ENCODE data around the gene FARP1.

FARP1 gene

DNA sequence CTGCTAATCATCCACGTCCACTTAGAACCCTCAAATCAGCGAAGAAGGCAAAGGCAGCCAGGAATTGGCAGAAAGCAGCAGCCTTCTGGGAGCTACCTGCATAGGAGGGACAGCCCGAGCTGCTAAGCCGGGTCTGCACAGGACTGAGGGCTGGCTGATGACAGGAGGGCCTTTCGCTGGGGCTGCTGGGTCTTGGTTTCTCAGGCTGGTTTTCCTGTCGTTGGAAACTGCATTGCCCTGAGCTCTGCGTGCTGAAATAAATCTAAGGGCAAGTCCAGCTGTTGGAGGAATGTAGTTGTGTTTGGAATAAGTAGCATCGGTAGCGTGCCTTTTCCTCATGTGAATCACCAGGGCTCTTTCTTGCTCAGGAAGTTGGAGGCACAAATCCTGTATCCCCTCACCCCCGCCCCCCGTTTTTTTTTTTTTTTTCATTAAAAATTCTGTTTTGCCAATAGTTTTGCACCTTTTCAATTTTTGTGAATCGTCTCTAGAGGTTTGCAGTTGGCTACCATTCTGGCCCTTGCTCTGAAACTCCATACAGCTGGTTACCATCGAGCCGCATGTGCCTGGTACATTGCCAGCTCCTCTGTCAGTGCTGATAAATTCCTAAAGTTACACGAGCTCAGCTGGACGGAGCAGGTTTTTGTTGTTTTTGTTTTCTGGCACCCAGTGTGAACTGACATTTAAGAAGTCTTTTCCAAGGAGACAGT is 228.1 kb downstream of the FARP1 start:
- in situ Hi-C loops (cut with HindIII; ENCODE audit: low sequenced_read_pairs), result no loop called here

GRCh38 chr13:98371516-98372023 is 228.7 kb downstream of the FARP1 start:
- in situ Hi-C loops (cut with HindIII; ENCODE audit: low sequenced_read_pairs), result no loop called here

GRCh38 chr13:98372876-98373275 is 230.0 kb downstream of the FARP1 start:
- in situ Hi-C loops (cut with HindIII; ENCODE audit: low sequenced_read_pairs), result no loop called here

DNA sequence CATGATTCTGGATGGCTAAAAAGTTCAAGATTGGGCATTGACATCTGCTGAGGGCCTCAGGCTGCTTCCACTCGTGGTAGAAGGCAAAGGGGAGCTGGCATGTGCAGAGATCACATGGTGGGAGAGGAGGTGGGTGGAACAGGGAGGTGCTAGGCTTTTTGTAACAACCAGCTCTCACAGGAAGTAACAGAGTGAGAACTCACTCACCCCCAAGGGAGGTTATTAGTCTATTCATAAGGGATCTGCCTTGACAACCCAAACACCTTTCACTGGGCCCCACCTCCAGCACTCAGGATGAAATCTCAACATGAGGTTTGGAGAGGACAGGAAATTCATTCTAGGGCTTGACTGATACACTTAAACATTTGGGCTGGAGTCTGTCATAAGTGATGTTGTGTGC is 231.9 kb downstream of the FARP1 start:
- in situ Hi-C loops (cut with HindIII; ENCODE audit: low sequenced_read_pairs), result no loop called here

DNA sequence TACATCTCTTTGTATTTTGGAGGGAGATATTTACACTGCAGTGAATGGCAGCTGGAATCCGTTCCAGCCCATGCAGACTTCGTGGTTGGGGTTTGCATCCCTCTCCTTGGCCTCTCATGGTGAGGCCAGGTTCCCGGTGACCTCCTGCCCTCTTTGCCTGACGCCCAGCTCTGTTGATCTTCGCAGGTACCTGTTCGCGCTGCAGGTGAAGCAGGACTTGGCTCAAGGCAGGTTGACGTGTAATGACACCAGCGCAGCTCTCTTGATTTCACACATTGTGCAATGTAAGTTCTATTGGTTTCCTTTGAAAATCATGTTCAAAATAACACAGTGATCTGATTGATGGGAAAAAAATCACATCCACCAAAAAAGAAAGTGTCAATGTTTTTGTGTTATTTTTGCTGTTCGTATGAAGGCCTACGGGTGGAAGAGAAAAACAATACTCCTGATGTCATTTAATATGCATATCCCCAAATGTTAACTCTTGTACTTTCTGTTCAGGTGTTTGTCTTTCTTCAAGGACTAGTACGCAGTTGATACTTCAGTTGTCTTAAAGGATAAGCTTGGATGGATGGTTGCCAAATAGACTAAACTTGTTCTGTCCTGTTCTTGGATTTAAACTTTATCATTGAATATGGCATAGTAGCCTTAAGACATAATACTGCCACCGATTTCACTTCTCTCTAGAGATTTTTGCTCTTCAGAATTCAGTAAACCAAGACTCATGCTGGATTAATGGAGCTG is 234.9 kb downstream of the FARP1 start:
- in situ Hi-C loops (cut with HindIII; ENCODE audit: low sequenced_read_pairs), result no loop called here

DNA sequence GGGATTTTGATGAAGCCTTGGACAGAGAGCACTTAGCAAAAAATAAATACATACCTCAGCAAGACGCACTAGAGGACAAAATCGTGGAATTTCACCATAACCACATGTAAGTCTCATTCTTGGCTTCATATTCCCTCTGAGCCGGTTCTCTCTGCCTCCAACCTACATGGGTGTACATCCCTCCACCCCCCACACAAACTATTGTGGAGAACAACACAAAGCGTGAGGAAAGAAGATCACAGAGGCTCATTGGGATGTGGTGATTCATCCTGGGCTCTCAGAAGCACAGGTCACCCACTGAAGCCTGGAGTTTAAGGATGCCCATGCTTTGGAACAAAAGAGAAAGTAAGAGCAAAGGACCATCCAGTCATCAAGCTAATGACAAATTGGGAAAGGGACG is 241.8 kb downstream of the FARP1 start:
- in situ Hi-C loops (cut with HindIII; ENCODE audit: low sequenced_read_pairs), result no loop called here

- in situ Hi-C loops (cut with HindIII; ENCODE audit: low sequenced_read_pairs), result no loop called here
These were observed 242.7 kb downstream of the FARP1 start for GRCh38 chr13:98385606-98386005.

DNA sequence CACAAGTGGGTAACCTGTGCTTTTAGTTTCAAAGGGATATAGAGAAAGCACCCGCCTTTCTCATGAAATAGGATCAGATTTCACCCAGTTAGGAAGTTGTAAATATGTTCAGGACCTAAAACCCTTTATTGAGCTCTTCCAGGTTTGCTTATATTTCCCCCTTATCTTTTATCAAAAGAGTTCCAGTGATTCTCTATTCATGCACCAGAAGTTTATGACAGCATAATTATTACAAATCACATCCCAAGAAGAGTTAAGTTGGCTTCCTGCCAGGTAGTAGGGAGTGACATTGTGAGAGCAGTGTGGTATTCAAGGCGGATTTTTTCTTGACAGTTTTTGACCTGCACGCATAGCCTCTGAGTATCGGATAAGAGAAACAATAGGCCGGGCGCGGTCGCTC is 243.7 kb downstream of the FARP1 start:
- in situ Hi-C loops (cut with HindIII; ENCODE audit: low sequenced_read_pairs), result no loop called here

- in situ Hi-C loops (cut with HindIII; ENCODE audit: low sequenced_read_pairs), result no loop called here
These were observed 246.4 kb downstream of the FARP1 start for GRCh38 chr13:98389319-98389718.

GRCh38 chr13:98390086-98390715 is 247.3 kb downstream of the FARP1 start:
- in situ Hi-C loops (cut with HindIII; ENCODE audit: low sequenced_read_pairs), result no loop called here

- in situ Hi-C loops (cut with HindIII; ENCODE audit: low sequenced_read_pairs), result no loop called here
These were observed 251.0 kb downstream of the FARP1 start for GRCh38 chr13:98393873-98394272.

- in situ Hi-C loops (cut with HindIII; ENCODE audit: low sequenced_read_pairs), result no loop called here
These were observed 252.1 kb downstream of the FARP1 start for GRCh38 chr13:98394820-98395510.

- in situ Hi-C loops (cut with HindIII; ENCODE audit: low sequenced_read_pairs), result no loop called here
These were observed 253.3 kb downstream of the FARP1 start for GRCh38 chr13:98396071-98396710.

DNA sequence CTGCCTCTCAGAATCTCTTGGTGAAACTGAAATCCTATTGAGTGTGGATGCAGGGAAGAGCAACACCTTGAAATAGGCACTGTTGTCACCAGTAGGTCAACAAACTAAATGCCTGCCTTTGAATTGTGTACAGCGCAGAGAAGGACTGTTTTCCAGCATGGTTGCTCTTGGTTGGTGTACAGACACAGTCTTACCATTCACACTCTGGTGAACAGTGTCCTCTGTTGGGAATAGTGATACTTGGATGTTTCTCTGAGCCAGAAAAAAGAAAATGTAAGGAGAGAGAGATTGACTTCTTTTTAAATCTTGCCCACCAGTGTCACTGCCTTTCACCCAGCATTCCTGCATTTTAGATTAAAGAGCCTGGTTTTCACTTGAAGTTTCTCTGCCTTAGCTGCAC is 254.3 kb downstream of the FARP1 start:
- in situ Hi-C loops (cut with HindIII; ENCODE audit: low sequenced_read_pairs), result no loop called here

DNA sequence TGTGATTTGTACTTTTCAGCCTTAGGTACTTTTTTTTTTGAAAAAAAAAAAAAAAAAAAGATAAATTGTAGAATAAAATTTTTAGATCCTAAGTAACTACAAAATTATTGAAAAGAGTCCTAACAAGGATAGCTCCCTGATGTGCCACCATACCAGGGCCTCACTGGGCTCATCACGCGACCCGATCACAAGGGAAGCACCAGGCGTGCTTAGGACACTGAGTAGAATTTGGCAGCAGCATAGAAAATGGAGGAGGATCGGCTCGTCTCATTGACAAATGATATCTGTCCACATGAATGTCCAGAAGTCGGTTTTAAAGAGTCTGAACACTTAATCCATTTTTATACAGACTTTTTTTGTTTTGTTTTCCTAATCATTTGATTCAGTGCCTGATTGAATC is 255.0 kb downstream of the FARP1 start:
- in situ Hi-C loops (cut with HindIII; ENCODE audit: low sequenced_read_pairs), result no loop called here

DNA sequence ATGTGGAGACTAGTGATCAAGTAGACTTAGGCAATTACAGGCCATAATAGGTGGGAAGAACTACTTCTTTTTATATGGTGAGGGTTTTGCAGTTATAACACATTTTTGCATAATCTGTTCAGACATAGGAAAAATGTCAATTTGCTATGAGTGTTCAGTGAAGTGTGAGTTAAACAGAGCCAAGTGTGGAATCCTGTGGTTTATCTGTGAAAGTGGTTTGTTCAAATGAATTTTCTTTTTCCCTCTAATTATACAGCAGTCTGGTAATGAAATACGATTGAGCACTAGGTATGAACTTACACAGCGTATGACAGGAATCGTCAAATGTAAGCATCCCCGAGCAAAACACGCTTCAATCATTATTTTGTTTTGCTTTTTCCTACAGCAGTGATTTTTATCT is 255.7 kb downstream of the FARP1 start:
- in situ Hi-C loops (cut with HindIII; ENCODE audit: low sequenced_read_pairs), result no loop called here

DNA sequence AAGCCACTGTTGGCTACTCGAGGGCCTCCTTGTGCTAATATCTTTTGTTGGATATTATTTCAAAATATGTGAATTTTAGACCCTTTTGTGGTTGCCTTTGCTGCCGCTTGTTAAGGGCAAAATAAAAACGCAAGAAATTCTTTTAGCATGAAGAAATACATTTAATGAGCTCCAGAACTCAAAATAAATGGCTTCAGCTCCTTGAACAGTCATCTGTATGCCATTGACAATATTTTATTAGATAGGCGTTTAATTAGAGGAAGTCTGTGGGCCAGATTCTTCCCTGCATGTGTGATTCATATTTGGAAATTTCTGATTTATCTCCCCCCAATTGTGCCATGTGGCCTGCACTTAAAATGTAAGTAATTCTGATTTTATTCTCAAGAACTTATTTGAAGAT is 256.9 kb downstream of the FARP1 start:
- in situ Hi-C loops (cut with HindIII; ENCODE audit: low sequenced_read_pairs), result no loop called here

- in situ Hi-C loops (cut with HindIII; ENCODE audit: low sequenced_read_pairs), result no loop called here
These were observed 259.0 kb downstream of the FARP1 start for GRCh38 chr13:98401934-98402333.

GRCh38 chr13:98403076-98403475 is 260.2 kb downstream of the FARP1 start:
- in situ Hi-C loops (cut with HindIII; ENCODE audit: low sequenced_read_pairs), result no loop called here

DNA sequence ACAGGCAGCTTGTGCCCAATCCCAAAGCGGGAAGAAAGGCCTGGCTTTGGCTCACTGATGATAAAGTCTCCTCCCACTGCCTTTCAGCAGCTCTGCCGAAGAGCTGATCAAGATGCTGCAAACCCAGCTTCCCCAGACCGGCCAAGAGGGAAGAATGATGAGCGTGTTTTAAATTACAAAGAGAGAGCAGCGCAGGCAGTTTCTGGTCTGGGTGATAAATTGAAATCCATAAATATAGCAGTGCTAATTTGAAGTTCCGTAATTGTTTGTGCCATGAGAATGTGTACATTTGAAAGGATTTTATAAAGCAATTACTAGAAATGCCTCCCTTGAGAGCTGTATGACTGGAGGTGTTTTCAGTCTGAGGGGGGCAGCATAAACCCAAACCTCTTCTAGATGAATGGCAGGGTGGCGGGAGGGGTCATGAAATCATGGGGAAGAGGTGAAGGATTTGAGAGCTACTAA is 262.2 kb downstream of the FARP1 start:
- in situ Hi-C loops (cut with HindIII; ENCODE audit: low sequenced_read_pairs), result loop anchor here (5.0 kb wide), 1 partner anchor 323 kb away; no protein-coding TSS in a partner anchor

Measured in DLD1 (cell line).